Gastrocnemius medialis (tissue), 4 donors: ENCODE results near the gene TLR9. TPM values are rescaled to one million over a fixed set of nuclear protein-coding genes. Genes with fewer than 3 reads are reported as not detected.

Source experiments
- ATAC-seq, 2 donors: fragments of 150-250 bp; one replicate each; pipeline ENCODE4 v1.9.1; 2016
- DNase-seq, 2 donors: peaks; one replicate each; pipeline ENCODE4 v3.0.0-alpha.2; 2019
- H3K27ac ChIP-seq, 4 donors: fragments of 200-600 bp; sonication (generic); 1 replicate in 1 of 4; 2 replicates in 3 of 4; pipeline ENCODE4 v1.5.1; 2016 to 2018; ENCODE audit warnings: mild to moderate bottlenecking in 2 of 4, moderate library complexity in 1 of 4
- H3K27me3 ChIP-seq, 3 donors: fragments of 200-600 bp; sonication (generic) in 2 of 3; 1 replicate in 1 of 3; 2 replicates in 2 of 3; pipeline versions ENCODE4 v1.5.1 to v1.6.0; 2016 to 2019; ENCODE audit warnings: mild to moderate bottlenecking in 1 of 3, moderate library complexity in 1 of 3
- H3K36me3 ChIP-seq, 2 donors: fragments of 200-600 bp; sonication (generic) in 1 of 2; one replicate each; pipeline ENCODE4 v1.5.1; 2017 to 2018
- H3K4me1 ChIP-seq, 2 donors: fragments of 200-600 bp; sonication (generic) in 1 of 2; one replicate each; pipeline ENCODE4 v1.5.1; 2016 to 2017; ENCODE audit warnings: mild to moderate bottlenecking in 2 of 2
- H3K4me3 ChIP-seq, 4 donors: fragments of 200-600 bp; sonication (generic) in 3 of 4; 1 replicate in 1 of 4; 2 replicates in 3 of 4; pipeline ENCODE4 v1.5.1; 2016 to 2019; ENCODE audit warnings: mild to moderate bottlenecking in 2 of 4
- H3K9me3 ChIP-seq, 3 donors: fragments of 200-600 bp; sonication (generic) in 2 of 3; 1 replicate in 1 of 3; 2 replicates in 2 of 3; pipeline ENCODE4 v1.5.1; 2016 to 2019
- CTCF ChIP-seq, 5 experiments: fragments of 450-650 bp in 3 of 5; fragments of 200-600 bp in 2 of 5; sonication (generic) in 2 of 5; IDR thresholded peaks in 4 of 5; conservative IDR thresholded peaks in 1 of 5; 1 replicate in 4 of 5; 2 replicates in 1 of 5; pipeline ENCODE4 v1.5.1; 2016 to 2019; ENCODE audit warnings: antibody characterized with exemption in 5 of 5, mild to moderate bottlenecking in 3 of 5, moderate library complexity in 3 of 5
- POLR2A ChIP-seq, 2 donors: fragments of 450-650 bp; IDR thresholded peaks; one replicate each; pipeline ENCODE4 v1.6.1; 2017; ENCODE audit warnings: antibody characterized with exemption in 2 of 2, mild to moderate bottlenecking in 2 of 2, moderate library complexity in 2 of 2
- in situ Hi-C, 4 donors: fragments of 200-750 bp; cut with MboI; loops; one replicate each; pipeline versions ENCODE4 v1.15.0 to v1.8.0; 2017; ENCODE audit warnings: low sequenced_read_pairs in 4 of 4
- intact Hi-C: fragments of 100-400 bp; cut with DNase I; formaldehyde crosslinking; loops from one replicate; pipeline ENCODE4 v1.15.1; 2023; ENCODE audit warnings: low total_unique reads
- total RNA-seq, 4 donors: library from RNA; depleted of rRNA; stranded (reverse); fragments of >200 nt; gene quantifications; one replicate each; pipeline versions ENCODE4 v1.1.0 to v1.2.3, GENCODE V29; 2016

Gene TLR9
- total RNA-seq, 4 donors from 2014 or later = 0.07 to 0.41 (median 0.13) TPM; not detected in 1

- ATAC-seq (peak; percentile 83 to 87), DNase-seq (peak; percentile 70 to 87)
- intact Hi-C loops (no loop called here), in situ Hi-C loops (loop anchor here in 2 of 4 donors (5.0 kb wide), 1 partner anchor 126 kb away; no protein-coding TSS in a partner anchor)
- H3K36me3 ChIP-seq = peaks cover 0 to 37% of the 10 kb centered on the region in 2 donors
- H3K4me3 ChIP-seq = no peak overlapping the region
- H3K9me3 ChIP-seq = no peaks in the 10 kb centered on the region
- TF ChIP-seq CTCF (IDR thresholded peaks at IDR 0.05 in 4 of 5, conservative IDR thresholded peaks at IDR 0.05 in 1 of 5) = no peak
- H3K27ac ChIP-seq = peak overlapping the region; percentile 47 to 80 (median 66)
- H3K4me1 ChIP-seq = peaks cover 20 to 28% of the 10 kb centered on the region in 2 donors
- no peaks in the 10 kb centered on the region for H3K27me3 ChIP-seq
Observed at GRCh38 chr3:52216585-52217408, 8.6 kb downstream of the TLR9 start.

- ATAC-seq (no peak), DNase-seq (no peak)
- in situ Hi-C loops (loop anchor here in 2 of 4 donors (5.0 kb wide), 1 partner anchor 127 kb away; no protein-coding TSS in a partner anchor), intact Hi-C loops (no loop called here)
- Histone ChIP-seq H3K27me3 (no peaks in the 10 kb centered on the region), H3K9me3 (no peaks in the 10 kb centered on the region), H3K27ac (peak overlapping the region in 2 of 4 donors; percentile 68 to 80), H3K4me3 (no peak overlapping the region), H3K4me1 (peaks cover 15 to 22% of the 10 kb centered on the region in 2 donors), H3K36me3 (peaks cover 0 to 51% of the 10 kb centered on the region in 2 donors)
- no peak for TF ChIP-seq CTCF (IDR thresholded peaks at IDR 0.05 in 4 of 5, conservative IDR thresholded peaks at IDR 0.05 in 1 of 5)
- no peak for TF ChIP-seq POLR2A (IDR thresholded peaks at IDR 0.05)
Observed at GRCh38 chr3:52215351-52215750, 10.1 kb downstream of the TLR9 start.

GRCh38 chr3:52213901-52214300 is 11.5 kb downstream of the TLR9 start:
- Histone ChIP-seq H3K27me3 (no peaks in the 10 kb centered on the region), H3K27ac (no peak overlapping the region), H3K4me3 (no peak overlapping the region), H3K36me3 (peaks cover 3 to 66% of the 10 kb centered on the region in 2 donors), H3K4me1 (peaks cover 14 to 22% of the 10 kb centered on the region in 2 donors), H3K9me3 (no peaks in the 10 kb centered on the region)
- DNase-seq (no peak), ATAC-seq (no peak)
- TF ChIP-seq POLR2A (IDR thresholded peaks at IDR 0.05) = no peak
- TF ChIP-seq CTCF (IDR thresholded peaks at IDR 0.05 in 4 of 5, conservative IDR thresholded peaks at IDR 0.05 in 1 of 5) = no peak
- in situ Hi-C loops (no loop called here), intact Hi-C loops (no loop called here)

GRCh38 chr3:52213005-52213404 is 12.4 kb downstream of the TLR9 start:
- Histone ChIP-seq H3K27me3 (no peaks in the 10 kb centered on the region), H3K27ac (no peak overlapping the region), H3K4me3 (no peak overlapping the region), H3K9me3 (no peaks in the 10 kb centered on the region), H3K36me3 (peaks cover 5 to 75% of the 10 kb centered on the region in 2 donors), H3K4me1 (peaks cover 14 to 22% of the 10 kb centered on the region in 2 donors)
- DNase-seq (no peak), ATAC-seq (no peak)
- in situ Hi-C loops (no loop called here), intact Hi-C loops (no loop called here)
- no peak for TF ChIP-seq CTCF (IDR thresholded peaks at IDR 0.05 in 4 of 5, conservative IDR thresholded peaks at IDR 0.05 in 1 of 5)
- no peak for TF ChIP-seq POLR2A (IDR thresholded peaks at IDR 0.05)
